Endothelial cell of umbilical vein (primary cell): ENCODE results near the gene HSP90B1. TPM values are rescaled to one million over a fixed set of nuclear protein-coding genes. Genes with fewer than 3 reads are reported as not detected.

Experiments used
- BruUV-seq: library from RNA; stranded (reverse); fragments of 400-500 nt; replicated peaks from 2 replicates; lab custom pipeline; 2021; lab: Mats Ljungman, UMichigan
- CTCF ChIA-PET: fragments of 300-600, 350-600 bp; sonication (Branson Sonifier 250); formaldehyde crosslinking; loops from one replicate; lab custom pipeline; 2021; ENCODE audit warnings: antibody characterized with exemption, inconsistent platforms; lab: Charles Lee
- POLR2A ChIA-PET: fragments of 300-600, 350-600 bp; sonication (Branson Sonifier 250); formaldehyde crosslinking; loops from one replicate; lab custom pipeline; 2021; ENCODE audit warnings: antibody characterized with exemption, inconsistent platforms; lab: Charles Lee
- DNase-seq: peaks from one replicate; pipeline ENCODE4 v3.0.0-alpha.2; 2011; ENCODE audit warnings: low read depth, low spot score
- FAIRE-seq: peaks from 2 replicates; lab custom pipeline; 2011; peaks lifted over from hg19 to GRCh38; lab: Jason Lieb, UNC
- H2AFZ ChIP-seq: 2 replicates; pipeline ENCODE4 v1.6.0; 2012; ENCODE audit warnings: low read depth, low read length, control low read depth, inconsistent platforms
- H3K27ac ChIP-seq: 2 replicates; pipeline ENCODE4 v1.5.1; 2011; ENCODE audit warnings: low read depth, mild to moderate bottlenecking, control low read depth, low read length, moderate library complexity; ENCODE audit not compliant: insufficient read depth
- H3K27me3 ChIP-seq, 2 experiments: 2 replicates each; pipeline versions ENCODE4 v1.6.0 to v1.6.1; 2011; ENCODE audit warnings: low read length in 2 of 2, mixed read lengths in 1 of 2; ENCODE audit not compliant: control insufficient read depth in 2 of 2, insufficient read depth in 2 of 2
- H3K36me3 ChIP-seq, 2 experiments: 2 replicates in 1 of 2; 3 replicates in 1 of 2; pipeline ENCODE4 v1.5.1; 2011; ENCODE audit warnings: low read length in 2 of 2, mild to moderate bottlenecking in 1 of 2, moderate library complexity in 1 of 2; ENCODE audit not compliant: control insufficient read depth in 2 of 2, insufficient read depth in 2 of 2; ENCODE audit errors: extremely low read depth in 1 of 2
- H3K4me1 ChIP-seq: 3 replicates; pipeline ENCODE4 v1.5.1; 2011; ENCODE audit warnings: mild to moderate bottlenecking, low read length; ENCODE audit not compliant: control insufficient read depth, insufficient read depth; ENCODE audit errors: extremely low read depth
- H3K4me2 ChIP-seq: 2 replicates; pipeline ENCODE4 v1.6.1; 2011; ENCODE audit warnings: low read length, control low read depth, mixed read lengths; ENCODE audit not compliant: insufficient read depth
- H3K4me3 ChIP-seq, 3 experiments: fragments of 200-600 bp in 1 of 3; sonication (generic), shearing (Covaris generic) in 1 of 3; replicated peaks in 1 of 3; 2 replicates each; pipeline ENCODE4 v1.5.1; 2011 to 2016; ENCODE audit warnings: control low read depth in 3 of 3, low read length in 3 of 3, mild to moderate bottlenecking in 2 of 3, inconsistent platforms in 1 of 3, low read depth in 1 of 3, moderate library complexity in 1 of 3; ENCODE audit not compliant: insufficient read depth in 1 of 3
- H3K79me2 ChIP-seq: 2 replicates; pipeline ENCODE4 v1.6.0; 2012; ENCODE audit warnings: low read length, inconsistent platforms; ENCODE audit not compliant: control insufficient read depth, insufficient read depth
- H3K9ac ChIP-seq: replicated peaks from 2 replicates; pipeline ENCODE3; 2011; ENCODE audit warnings: low read length, control low read depth; ENCODE audit not compliant: insufficient read depth; ENCODE audit errors: extremely low read depth
- H3K9me1 ChIP-seq: replicated peaks from 3 replicates; pipeline ENCODE4 v1.6.0; 2011; ENCODE audit warnings: mild to moderate bottlenecking, low read length; ENCODE audit not compliant: control insufficient read depth, insufficient read depth; ENCODE audit errors: extremely low read depth
- H3K9me3 ChIP-seq: replicated peaks from 2 replicates; pipeline ENCODE4 v1.5.1; 2012; ENCODE audit warnings: low read length, inconsistent platforms; ENCODE audit not compliant: control insufficient read depth, insufficient read depth
- H4K20me1 ChIP-seq: replicated peaks from 2 replicates; pipeline ENCODE3; 2011; ENCODE audit warnings: mild to moderate bottlenecking, low read length; ENCODE audit not compliant: control insufficient read depth, insufficient read depth; ENCODE audit errors: extremely low read depth
- EZH2 ChIP-seq: IDR thresholded peaks from 2 replicates; pipeline ENCODE4 v1.6.1; 2012; ENCODE audit warnings: borderline replicate concordance, low read depth, mild to moderate bottlenecking, moderate library complexity, low read length, inconsistent platforms; ENCODE audit not compliant: severe bottlenecking
- FOS ChIP-seq: IDR thresholded peaks from 2 replicates; pipeline ENCODE4 v1.6.1; 2011; ENCODE audit warnings: mild to moderate bottlenecking, low read length, moderate library complexity, borderline replicate concordance; ENCODE audit not compliant: insufficient read depth
- GATA2 ChIP-seq: IDR thresholded peaks from 2 replicates; pipeline ENCODE4 v1.7.0; 2011; ENCODE audit warnings: low read depth, mild to moderate bottlenecking, moderate library complexity, mixed read lengths, low read length; ENCODE audit not compliant: insufficient read length, insufficient read depth
- JUN ChIP-seq: IDR thresholded peaks from 2 replicates; pipeline ENCODE4 v1.6.1; 2011; ENCODE audit warnings: borderline replicate concordance, low read depth; ENCODE audit not compliant: insufficient read length, insufficient read depth
- MYC ChIP-seq: IDR thresholded peaks from one replicate; pipeline ENCODE4 v1.6.1; 2011; ENCODE audit warnings: mild to moderate bottlenecking, low read depth, low read length
- POLR2A ChIP-seq: IDR thresholded peaks from 2 replicates; pipeline ENCODE4 v1.6.1; 2012; ENCODE audit warnings: low read depth, mild to moderate bottlenecking, control low read depth, low read length
- POLR2AphosphoS5 ChIP-seq: IDR thresholded peaks from 2 replicates; pipeline ENCODE4 v1.6.1; 2012; ENCODE audit warnings: low read depth, mild to moderate bottlenecking, control low read depth, low read length, moderate library complexity; ENCODE audit not compliant: insufficient read depth
- dilution Hi-C: fragments of 300-500 bp; cut with MboI; formaldehyde crosslinking; loops from one replicate; pipeline ENCODE4 v1.15.0; 2019; ENCODE audit warnings: low sequenced_read_pairs; ENCODE audit not compliant: extremely low pct_ligation_motif_present
- intact Hi-C: fragments of 100-400 bp; cut with micrococcal nuclease; formaldehyde crosslinking; loops from one replicate; pipeline ENCODE4 v1.10.0; 2022
- polyA plus RNA-seq, 4 experiments: library from polyadenylated mRNA; depleted of rRNA in 3 of 4; stranded (reverse) in 3 of 4; unstranded in 1 of 4; fragments of >200 nt; gene quantifications; 2 replicates each; pipeline versions ENCODE4 v1.2.1 to v1.2.3, GENCODE V29; 2011 to 2012; ENCODE audit warnings: missing spikeins in 1 of 4
- total RNA-seq: library from RNA; stranded (reverse); gene quantifications from 2 replicates; pipeline ENCODE4 v1.2.3, GENCODE V29; 2021
- TF ChIP-seq, protein P1 (sequence below), 2 donors: IDR thresholded peaks; 1 replicate in 1 of 2; 2 replicates in 1 of 2; pipeline ENCODE4 v1.5.1; 2011; ENCODE audit warnings: low read length in 2 of 2, mild to moderate bottlenecking in 2 of 2, moderate library complexity in 2 of 2, control low read depth in 1 of 2, inconsistent platforms in 1 of 2, low read depth in 1 of 2; ENCODE audit not compliant: insufficient read depth in 1 of 2; ENCODE audit errors: extremely low read depth in 1 of 2
- TF ChIP-seq, protein P2 (sequence below): IDR thresholded peaks from 2 replicates; pipeline ENCODE4 v1.6.1; 2011; ENCODE audit not compliant: insufficient read depth, insufficient read length

Gene HSP90B1
- total and polyA plus RNA-seq, 2 donors (not counting 3 experiments of a cell fraction or from before 2014, with no cell fraction given), result 310 to 1,310 TPM

DNA sequence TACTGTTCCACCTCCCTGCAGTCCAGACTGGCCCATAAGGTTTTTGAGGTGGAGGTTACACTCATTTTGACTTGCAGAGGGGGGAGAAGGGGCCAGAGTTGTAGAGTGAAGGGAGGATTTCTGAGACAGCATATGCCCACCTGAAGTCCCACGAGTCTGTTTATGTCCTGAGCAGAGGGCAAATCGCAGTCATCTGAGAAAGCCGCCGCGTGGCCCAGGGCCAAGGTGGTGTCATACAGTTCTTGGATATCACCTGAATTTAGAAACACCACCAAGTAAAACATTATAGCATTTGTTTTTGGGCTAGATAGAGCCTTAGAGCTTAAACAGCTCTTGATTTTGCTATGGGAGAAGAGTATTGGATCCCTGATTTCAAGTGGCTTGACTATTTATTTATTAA is 66.4 kb downstream of the HSP90B1 start:
- Histone ChIP-seq H4K20me1 (no peaks in the 10 kb centered on the region), H3K79me2 (no peaks in the 10 kb centered on the region), H3K9me3 (no peaks in the 10 kb centered on the region), H3K36me3 (no peaks in the 10 kb centered on the region), H3K4me3 (no peak overlapping the region), H3K27ac (no peak overlapping the region), H2AFZ (no peak overlapping the region), H3K9ac (no peak overlapping the region), H3K27me3 (peaks cover 0 to 12% of the 10 kb centered on the region in 2 experiments), H3K4me2 (no peak overlapping the region), H3K9me1 (no peaks in the 10 kb centered on the region), H3K4me1 (no peaks in the 10 kb centered on the region)
- no TSS peak for BruUV-seq
- intact Hi-C loops (no loop called here), dilution Hi-C loops (no loop called here)
- TF ChIP-seq FOS, result no peak
- TF ChIP-seq, protein P1, sequence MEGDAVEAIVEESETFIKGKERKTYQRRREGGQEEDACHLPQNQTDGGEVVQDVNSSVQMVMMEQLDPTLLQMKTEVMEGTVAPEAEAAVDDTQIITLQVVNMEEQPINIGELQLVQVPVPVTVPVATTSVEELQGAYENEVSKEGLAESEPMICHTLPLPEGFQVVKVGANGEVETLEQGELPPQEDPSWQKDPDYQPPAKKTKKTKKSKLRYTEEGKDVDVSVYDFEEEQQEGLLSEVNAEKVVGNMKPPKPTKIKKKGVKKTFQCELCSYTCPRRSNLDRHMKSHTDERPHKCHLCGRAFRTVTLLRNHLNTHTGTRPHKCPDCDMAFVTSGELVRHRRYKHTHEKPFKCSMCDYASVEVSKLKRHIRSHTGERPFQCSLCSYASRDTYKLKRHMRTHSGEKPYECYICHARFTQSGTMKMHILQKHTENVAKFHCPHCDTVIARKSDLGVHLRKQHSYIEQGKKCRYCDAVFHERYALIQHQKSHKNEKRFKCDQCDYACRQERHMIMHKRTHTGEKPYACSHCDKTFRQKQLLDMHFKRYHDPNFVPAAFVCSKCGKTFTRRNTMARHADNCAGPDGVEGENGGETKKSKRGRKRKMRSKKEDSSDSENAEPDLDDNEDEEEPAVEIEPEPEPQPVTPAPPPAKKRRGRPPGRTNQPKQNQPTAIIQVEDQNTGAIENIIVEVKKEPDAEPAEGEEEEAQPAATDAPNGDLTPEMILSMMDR (IDR thresholded peaks at IDR 0.05; ENCODE audit: extremely low read depth in 1 of 2, insufficient read depth in 1 of 2, low read depth in 1 of 2, low read length in 2 of 2), result no peak
- TF ChIP-seq JUN, result no peak
- DNase-seq (no peak), FAIRE-seq (no peak)
- ChIA-PET POLR2A (no interaction called here), CTCF (interaction anchor here (1.0 to 1.5 kb wide), 2 partner anchors 12 to 15 kb away, joined by 4 read pairs; no protein-coding TSS in a partner anchor)

DNA sequence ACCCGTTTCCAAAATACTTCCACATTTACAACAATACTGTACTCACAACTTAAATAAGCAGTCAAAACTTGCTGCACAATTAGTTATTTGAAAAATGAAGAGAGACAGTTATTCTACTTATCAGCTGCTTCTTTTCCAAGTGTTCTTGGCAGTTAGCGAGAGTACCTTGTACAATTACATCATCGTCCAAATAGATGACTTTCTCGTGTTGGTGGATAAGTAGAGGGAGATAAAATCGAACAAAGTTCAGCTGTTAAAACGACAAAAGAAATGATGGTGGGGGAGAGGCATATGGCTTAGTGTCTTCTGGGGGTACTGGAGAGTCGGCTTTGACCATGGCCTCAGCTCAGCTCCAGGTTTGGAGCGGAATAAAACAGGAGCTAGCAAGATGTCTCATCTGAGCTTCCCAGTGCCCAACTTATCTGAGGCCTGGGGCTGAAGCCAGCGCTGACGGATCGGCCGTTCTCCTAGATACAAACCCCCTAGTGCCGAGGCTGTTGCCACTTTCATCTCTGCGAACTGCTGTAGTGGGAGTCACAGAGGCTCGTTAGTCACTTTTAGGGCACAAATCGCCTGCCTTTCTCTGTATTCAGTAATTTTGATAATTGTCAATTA is 67.2 kb downstream of the HSP90B1 start:
- Histone ChIP-seq H3K79me2 (no peaks in the 10 kb centered on the region), H3K9ac (no peak overlapping the region), H3K27ac (no peak overlapping the region), H2AFZ (no peak overlapping the region), H3K4me1 (no peaks in the 10 kb centered on the region), H3K4me3 (no peak overlapping the region), H3K9me1 (no peaks in the 10 kb centered on the region), H3K36me3 (no peaks in the 10 kb centered on the region), H3K9me3 (no peaks in the 10 kb centered on the region), H3K27me3 (peaks cover 0 to 12% of the 10 kb centered on the region in 2 experiments), H3K4me2 (no peak overlapping the region), H4K20me1 (no peaks in the 10 kb centered on the region)
- dilution Hi-C loops (no loop called here), intact Hi-C loops (no loop called here)
- no TSS peak for BruUV-seq
- ChIA-PET POLR2A (no interaction called here), CTCF (interaction anchor here (0.7 to 1.5 kb wide), 3 partner anchors 11 to 14 kb away, joined by 3 to 4 read pairs (median 4); no protein-coding TSS in a partner anchor)
- DNase-seq (no peak), FAIRE-seq (no peak)
- TF ChIP-seq POLR2A (no peak), FOS (no peak), EZH2 (no peak), MYC (no peak), JUN (no peak), POLR2AphosphoS5 (no peak), GATA2 (no peak)
- TF ChIP-seq, protein P1 (IDR thresholded peaks at IDR 0.05; ENCODE audit: extremely low read depth in 1 of 2, insufficient read depth in 1 of 2, low read depth in 1 of 2, low read length in 2 of 2), result no peak
- TF ChIP-seq, protein P2, sequence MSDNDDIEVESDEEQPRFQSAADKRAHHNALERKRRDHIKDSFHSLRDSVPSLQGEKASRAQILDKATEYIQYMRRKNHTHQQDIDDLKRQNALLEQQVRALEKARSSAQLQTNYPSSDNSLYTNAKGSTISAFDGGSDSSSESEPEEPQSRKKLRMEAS, result no peak
